Measurements from ENCODE around the gene MOG. TPM values are rescaled to one million over a fixed set of nuclear protein-coding genes. Genes with fewer than 3 reads are reported as not detected.
"Not testable (repeated sequence)": the region's sequence is repeated elsewhere in the genome, so short reads cannot be mapped to it uniquely, and the experiment has no call there.

MOG gene
- total RNA-seq, 3 donors from 2014 or later = not detected

- Histone ChIP-seq H3K36me3 (ENCODE audit: low read depth) (no peaks in the 10 kb centered on the region), H3K4me1 (ENCODE audit: low read depth) (no peaks in the 10 kb centered on the region), H3K9me3 (no peaks in the 10 kb centered on the region), H3K4me3 (no peak overlapping the region)
- DNase-seq = no peak
- intact Hi-C loops (cut with DNase I, micrococcal nuclease) = no loop called here
- ATAC-seq = no peak
- no peak for TF ChIP-seq CTCF (IDR thresholded peaks at IDR 0.05)
Measured at GRCh38 chr6:29665942-29666825, 9.3 kb downstream of the MOG start.

- Histone ChIP-seq H3K9me3 (no peaks in the 10 kb centered on the region), H3K36me3 (ENCODE audit: low read depth) (no peaks in the 10 kb centered on the region), H3K4me1 (ENCODE audit: low read depth) (no peaks in the 10 kb centered on the region), H3K4me3 (no peak overlapping the region)
- TF ChIP-seq CTCF (IDR thresholded peaks at IDR 0.05) = no peak
- ATAC-seq (no peak), DNase-seq (no peak)
- intact Hi-C loops (cut with DNase I, micrococcal nuclease) = no loop called here
Measured at GRCh38 chr6:29666826-29667130, 9.9 kb downstream of the MOG start.

- no peak for DNase-seq
- Histone ChIP-seq H3K36me3 (ENCODE audit: low read depth) (no peaks in the 10 kb centered on the region), H3K9me3 (no peaks in the 10 kb centered on the region), H3K4me1 (ENCODE audit: low read depth) (no peaks in the 10 kb centered on the region), H3K4me3 (no peak overlapping the region)
- no peak for ATAC-seq
- TF ChIP-seq CTCF (IDR thresholded peaks at IDR 0.05) = no peak
- intact Hi-C loops (cut with DNase I, micrococcal nuclease) = no loop called here
Measured at GRCh38 chr6:29667158-29667557, 10.3 kb downstream of the MOG start.

- Histone ChIP-seq H3K9me3 (no peaks in the 10 kb centered on the region), H3K4me1 (ENCODE audit: low read depth) (no peaks in the 10 kb centered on the region), H3K36me3 (ENCODE audit: low read depth) (no peaks in the 10 kb centered on the region), H3K4me3 (no peak overlapping the region)
- no peak for ATAC-seq
- no peak for TF ChIP-seq CTCF (IDR thresholded peaks at IDR 0.05)
- DNase-seq = no peak
- intact Hi-C loops (cut with DNase I, micrococcal nuclease) = no loop called here
Measured at GRCh38 chr6:29671026-29671425, 14.1 kb downstream of the MOG start.

GRCh38 chr6:29672116-29672515 is 15.2 kb downstream of the MOG start:
- intact Hi-C loops (cut with DNase I, micrococcal nuclease); H3K9me3 ChIP-seq; H3K4me3 ChIP-seq; DNase-seq; H3K36me3 ChIP-seq (ENCODE audit: low read depth); H3K4me1 ChIP-seq (ENCODE audit: low read depth); ATAC-seq: not testable (repeated sequence)

- TF ChIP-seq CTCF (IDR thresholded peaks at IDR 0.05) = no peak
Measured at GRCh38 chr6:29673161-29673560, 16.3 kb downstream of the MOG start.

More at GRCh38 chr6:29673161-29673560, 16.3 kb downstream of the MOG start:
- DNase-seq (no peak), ATAC-seq (no peak)
- intact Hi-C loops (cut with DNase I, micrococcal nuclease) = no loop called here
- no peaks in the 10 kb centered on the region for H3K4me1 ChIP-seq (ENCODE audit: low read depth)
- no peaks in the 10 kb centered on the region for H3K9me3 ChIP-seq
- H3K4me3 ChIP-seq = no peak overlapping the region
- H3K36me3 ChIP-seq (ENCODE audit: low read depth) = no peaks in the 10 kb centered on the region
